Astrocyte (in vitro differentiated cells and primary cell): ENCODE results near the gene KIRREL3.

Experiments used
- CTCF ChIP-seq: IDR thresholded peaks from 2 replicates; pipeline ENCODE4 v1.5.1; 2011; ENCODE audit warnings: low read depth, mild to moderate bottlenecking, inconsistent platforms, low read length, moderate library complexity; ENCODE audit not compliant: insufficient read depth
- EZH2 ChIP-seq: IDR thresholded peaks from 2 replicates; pipeline ENCODE4 v1.6.1; 2012; ENCODE audit warnings: mild to moderate bottlenecking, low read length, inconsistent platforms; ENCODE audit not compliant: insufficient read depth

GRCh38 chr11:126817096-126817495, 183.5 kb downstream of the KIRREL3 start:
- TF ChIP-seq CTCF = no peak
- TF ChIP-seq EZH2 = no peak
